ENCODE data around the gene GLYR1. TPM values are rescaled to one million over a fixed set of nuclear protein-coding genes. Genes with fewer than 3 reads are reported as not detected.

The GLYR1 gene
- total RNA-seq, 2 donors from 2014 or later: 57.4 to 60.8 TPM

- WGBS: 79% methylated on average over 3 of the region's 3 CpGs
- Histone ChIP-seq H3K27me3 (replicated peaks; ENCODE audit: insufficient read depth) (no peaks in the 10 kb centered on the region), H3K9me3 (no peaks in the 10 kb centered on the region), H3K4me1 (replicated peaks) (peaks cover 11% of the 10 kb centered on the region), H3K36me3 (peaks cover 4 to 5% of the 10 kb centered on the region in 2 donors), H3K4me3 (no peak overlapping the region), H3K27ac (no peak overlapping the region)
- intact Hi-C loops (cut with DNase I): no loop called here
- DNase-seq (ENCODE audit: low spot score): no peak
- TF ChIP-seq POLR2A (IDR thresholded peaks at IDR 0.05) (no peak), POLR2AphosphoS5 (IDR thresholded peaks at IDR 0.05) (no peak), CTCF (IDR thresholded peaks at IDR 0.05) (no peak)
Observed at GRCh38 chr16:4873091-4873490, 26.0 kb upstream of the GLYR1 start.

- Histone ChIP-seq H3K4me3 (no peak overlapping the region), H3K9me3 (no peaks in the 10 kb centered on the region), H3K27ac (no peak overlapping the region), H3K36me3 (peaks cover 4 to 5% of the 10 kb centered on the region in 2 donors), H3K4me1 (replicated peaks) (peaks cover 5% of the 10 kb centered on the region), H3K27me3 (replicated peaks; ENCODE audit: insufficient read depth) (no peaks in the 10 kb centered on the region)
- intact Hi-C loops (cut with DNase I): no loop called here
- WGBS: 71% methylated on average over 4 of the region's 4 CpGs
- no peak for TF ChIP-seq POLR2AphosphoS5 (IDR thresholded peaks at IDR 0.05)
- DNase-seq (ENCODE audit: low spot score): no peak
Observed at GRCh38 chr16:4871071-4871470, 24.0 kb upstream of the GLYR1 start.

GRCh38 chr16:4870138-4870671 is 23.1 kb upstream of the GLYR1 start:
- WGBS: 56% methylated on average over 21 of the region's 21 CpGs
- intact Hi-C loops (cut with DNase I): no loop called here
- peak; percentile 64 for DNase-seq (ENCODE audit: low spot score)
- H3K4me1 ChIP-seq (replicated peaks): peaks cover 5% of the 10 kb centered on the region
- H3K4me3 ChIP-seq: no peak overlapping the region
- no peaks in the 10 kb centered on the region for H3K27me3 ChIP-seq (replicated peaks; ENCODE audit: insufficient read depth)
- H3K9me3 ChIP-seq: no peaks in the 10 kb centered on the region
- TF ChIP-seq CTCF (IDR thresholded peaks at IDR 0.05): no peak
- TF ChIP-seq POLR2AphosphoS5 (IDR thresholded peaks at IDR 0.05): peak; percentile 49
- TF ChIP-seq POLR2A (IDR thresholded peaks at IDR 0.05): no peak
- peak overlapping the region in 1 of 2 donors; percentile 20 for H3K27ac ChIP-seq
- peaks cover 1 to 4% of the 10 kb centered on the region in 2 donors for H3K36me3 ChIP-seq

- Histone ChIP-seq H3K27me3 (replicated peaks; ENCODE audit: insufficient read depth) (no peaks in the 10 kb centered on the region), H3K27ac (no peak overlapping the region), H3K4me3 (no peak overlapping the region), H3K9me3 (no peaks in the 10 kb centered on the region), H3K4me1 (replicated peaks) (peaks cover 5% of the 10 kb centered on the region), H3K36me3 (peaks cover 0 to 4% of the 10 kb centered on the region in 2 donors)
- peak; percentile 54 for DNase-seq (ENCODE audit: low spot score)
- intact Hi-C loops (cut with DNase I): no loop called here
- TF ChIP-seq CTCF (IDR thresholded peaks at IDR 0.05): no peak
- TF ChIP-seq POLR2AphosphoS5 (IDR thresholded peaks at IDR 0.05): peak; percentile 51
- no peak for TF ChIP-seq POLR2A (IDR thresholded peaks at IDR 0.05)
- WGBS: 54% methylated on average over 13 of the region's 13 CpGs
Observed at GRCh38 chr16:4869147-4869805, 22.2 kb upstream of the GLYR1 start.

GRCh38 chr16:4868535-4868934 is 21.4 kb upstream of the GLYR1 start:
- WGBS: 96% methylated on average over 7 of the region's 7 CpGs
- H3K9me3 ChIP-seq: no peaks in the 10 kb centered on the region
- H3K27ac ChIP-seq: no peak overlapping the region
- intact Hi-C loops (cut with DNase I): no loop called here
- H3K4me1 ChIP-seq (replicated peaks): peaks cover 5% of the 10 kb centered on the region
- peaks cover 0 to 4% of the 10 kb centered on the region in 2 donors for H3K36me3 ChIP-seq
- no peak for TF ChIP-seq POLR2AphosphoS5 (IDR thresholded peaks at IDR 0.05)
- no peak for TF ChIP-seq CTCF (IDR thresholded peaks at IDR 0.05)
- no peak for TF ChIP-seq POLR2A (IDR thresholded peaks at IDR 0.05)
- DNase-seq (ENCODE audit: low spot score): no peak
- no peaks in the 10 kb centered on the region for H3K27me3 ChIP-seq (replicated peaks; ENCODE audit: insufficient read depth)
- H3K4me3 ChIP-seq: no peak overlapping the region
